K562 (cell line): ENCODE results near the gene CEP131. TPM values are rescaled to one million over a fixed set of nuclear protein-coding genes. Genes with fewer than 3 reads are reported as not detected.
A peak's percentile ranks its signal among the peaks of the same experiment; 100 is the strongest.

ENCODE experiments used
- ATAC-seq: fragments of 200-7000 bp; cut with Tn5 transposase; 3 replicates; pipeline ENCODE4 v1.9.1; 2020; ENCODE audit warnings: moderate library complexity
- BruUV-seq: library from RNA; stranded (reverse); fragments of 400-500 nt; replicated peaks from 2 replicates; lab custom pipeline; 2021; lab: Mats Ljungman, UMichigan
- CTCF ChIA-PET: fragments of 300-600 bp; formaldehyde crosslinking; extraction: SDS; loops from one replicate; lab custom pipeline; 2021; ENCODE audit warnings: low intra/inter-chr PET ratio; lab: Yijun Ruan, JAX
- POLR2A ChIA-PET: fragments of 300-600, 350-650 bp; sonication (Branson Sonifier 250); formaldehyde crosslinking; extraction: SDS; loops from one replicate; lab custom pipeline; 2021; ENCODE audit warnings: antibody characterized with exemption, inconsistent platforms; lab: Yijun Ruan, JAX
- DNase-seq, 4 experiments: peaks; one replicate each; pipeline versions ENCODE4 v3.0.0 to v3.0.0-alpha.2; 2011 to 2018; ENCODE audit warnings: low spot score in 3 of 4, mixed read lengths in 3 of 4; ENCODE audit errors: extremely low read depth in 1 of 4
- FAIRE-seq: peaks from 2 replicates; lab custom pipeline; 2011; peaks lifted over from hg19 to GRCh38; lab: Jason Lieb, UNC
- H2AFZ ChIP-seq: 2 replicates; pipeline ENCODE4 v1.6.0; 2011; ENCODE audit warnings: low read depth, low read length, control low read depth, inconsistent platforms
- H3K27ac ChIP-seq: fragments of 200-600 bp; 3 replicates; pipeline ENCODE4 v1.8.0; 2011; ENCODE audit warnings: low read depth, mild to moderate bottlenecking, control low read depth, inconsistent platforms, low read length, moderate library complexity, mixed read lengths; ENCODE audit errors: extremely low read depth
- H3K27me3 ChIP-seq, 2 experiments: fragments of 300-600 bp in 1 of 2; 2 replicates in 1 of 2; 3 replicates in 1 of 2; pipeline versions ENCODE4 v1.6.0 to v1.8.0; 2011; ENCODE audit warnings: inconsistent platforms in 2 of 2, low read length in 2 of 2, mild to moderate bottlenecking in 1 of 2, mixed read lengths in 1 of 2, moderate library complexity in 1 of 2; ENCODE audit not compliant: control insufficient read depth in 2 of 2, insufficient read depth in 2 of 2
- H3K36me3 ChIP-seq: fragments of 300-600 bp; 3 replicates; pipeline ENCODE4 v1.8.0; 2011; ENCODE audit warnings: mild to moderate bottlenecking, low read length, inconsistent platforms; ENCODE audit not compliant: control insufficient read depth, insufficient read depth
- H3K4me1 ChIP-seq, 2 experiments: fragments of 200-600 bp in 1 of 2; replicated peaks in 1 of 2; 2 replicates in 1 of 2; 3 replicates in 1 of 2; pipeline versions ENCODE4 v1.5.1 to v1.8.0; 2011; ENCODE audit warnings: inconsistent platforms in 2 of 2, low read length in 2 of 2, mild to moderate bottlenecking in 1 of 2, mixed read lengths in 1 of 2, moderate library complexity in 1 of 2; ENCODE audit not compliant: control insufficient read depth in 2 of 2, insufficient read depth in 2 of 2
- H3K4me2 ChIP-seq: 2 replicates; pipeline ENCODE4 v1.6.1; 2011; ENCODE audit warnings: low read length, control low read depth, inconsistent platforms, mixed read lengths; ENCODE audit not compliant: insufficient read depth
- H3K4me3 ChIP-seq: fragments of 200-600 bp; sonication (generic), shearing (Covaris generic); 2 replicates; pipeline ENCODE4 v1.5.1; 2016; ENCODE audit warnings: control low read depth, inconsistent platforms
- H3K79me2 ChIP-seq: fragments of 200-600 bp; 3 replicates; pipeline ENCODE4 v1.8.0; 2011; ENCODE audit warnings: low read length, inconsistent platforms; ENCODE audit not compliant: control insufficient read depth, insufficient read depth
- H3K9ac ChIP-seq, 2 experiments: 2 replicates each; pipeline versions ENCODE4 v1.6.0 to v1.6.1; 2011; ENCODE audit warnings: low read depth in 2 of 2, low read length in 2 of 2, control low read depth in 1 of 2, inconsistent platforms in 1 of 2, mild to moderate bottlenecking in 1 of 2, mixed read lengths in 1 of 2; ENCODE audit not compliant: insufficient read depth in 1 of 2
- H3K9me1 ChIP-seq: one replicate; pipeline ENCODE4 v1.6.0; 2011; ENCODE audit warnings: inconsistent platforms, mild to moderate bottlenecking, low read length, moderate library complexity; ENCODE audit not compliant: control insufficient read depth, insufficient read depth
- H3K9me3 ChIP-seq: replicated peaks from 2 replicates; pipeline ENCODE4 v1.5.1; 2011; ENCODE audit warnings: low read depth, low read length, inconsistent platforms; ENCODE audit not compliant: control insufficient read depth, insufficient read depth
- H4K20me1 ChIP-seq: replicated peaks from 2 replicates; pipeline ENCODE4 v1.6.1; 2011; ENCODE audit warnings: low read length, inconsistent platforms, mixed read lengths; ENCODE audit not compliant: control insufficient read depth, insufficient read depth
- EGR1 ChIP-seq: fragments of 450-650 bp; conservative IDR thresholded peaks from 2 replicates; pipeline ENCODE4 v1.6.1; 2017; ENCODE audit warnings: mild to moderate bottlenecking
- MBD2 ChIP-seq: sonication (generic); IDR thresholded peaks from 2 replicates; pipeline ENCODE4 v1.6.1; 2016; ENCODE audit warnings: low read depth, borderline replicate concordance
- POLR2G ChIP-seq: fragments of 200-400 bp; formaldehyde crosslinking; IDR thresholded peaks from 2 replicates; pipeline ENCODE4 v1.6.1; 2017; ENCODE audit warnings: low read depth, mild to moderate bottlenecking, antibody characterized with exemption, low read length, moderate library complexity
- ZNF79 ChIP-seq: fragments of 250-450 bp; sonication (Bioruptor Pico); IDR thresholded peaks from 2 replicates; pipeline ENCODE4 v1.4.0; 2020; ENCODE audit warnings: low read depth, mild to moderate bottlenecking, moderate library complexity
- WGBS: fragments of 100-300 bp; shearing (Covaris generic); methylation state at CpG from one replicate; pipeline ENCODE4 v1.1.6; 2016; ENCODE audit warnings: low coverage, mixed read lengths; ENCODE audit not compliant: insufficient coverage; ENCODE audit errors: missing lambda C conversion rate; 5-methylcytosine and 5-hydroxymethylcytosine counted together
- in situ Hi-C: fragments of 300-500 bp; cut with MboI; formaldehyde crosslinking; loops from 4 replicates; pipeline ENCODE4 v1.15.0; 2018; ENCODE audit warnings: inconsistent platforms, mixed read lengths
- intact Hi-C: fragments of 100-400 bp; cut with micrococcal nuclease; formaldehyde crosslinking; loops from 2 replicates; pipeline ENCODE4 v1.14.2; 2022
- polyA plus RNA-seq, 8 experiments: library from polyadenylated mRNA; depleted of rRNA in 4 of 8; stranded (reverse) in 5 of 8; unstranded in 3 of 8; fragments of >200 nt; fragmentation: Nextera tagmentation in 2 of 8; fragmentation: Illumina TruSeq in 1 of 8; extraction: Ambion mirVana in 2 of 8; extraction: Trizol in 1 of 8; gene quantifications; 2 replicates each; pipeline versions ENCODE4 v1.2.1 to v1.2.3, GENCODE V29; 2011 to 2014; ENCODE audit warnings: inconsistent platforms in 1 of 8, missing spikeins in 1 of 8
- total RNA-seq, 7 experiments: library from RNA; depleted of rRNA in 6 of 7; stranded (reverse); fragments of >200 nt in 6 of 7; fragmentation: Illumina TruSeq in 2 of 7; extraction: Trizol in 2 of 7; gene quantifications; 2 replicates each; pipeline versions ENCODE4 v1.2.1 to v1.2.3, GENCODE V29; 2011 to 2021; ENCODE audit warnings: low replicate concordance in 1 of 7
- TF ChIP-seq, protein P1 (sequence below): fragments of 200-800 bp; sonication (Bioruptor generic); IDR thresholded peaks from 2 replicates; pipeline ENCODE4 v1.6.1; 2016; ENCODE audit warnings: missing genetic modification characterization, missing compliant biosample characterization
- TF ChIP-seq, protein P2 (sequence below): sonication (generic); formaldehyde crosslinking; IDR thresholded peaks from 2 replicates; pipeline ENCODE4 v1.8.0; 2023; ENCODE audit warnings: mild to moderate bottlenecking, missing genetic modification reagents
- TF ChIP-seq, protein P3 (sequence below): fragments of 450-650 bp; IDR thresholded peaks from 2 replicates; pipeline ENCODE4 v1.6.1; 2017; ENCODE audit warnings: antibody characterized with exemption, mild to moderate bottlenecking

CEP131 gene
- total and polyA plus RNA-seq, 9 of the 15 experiments (the other 6 are each of a cell fraction or from before 2014, with no cell fraction given), result 0.24 to 21.2 (median 2.3) TPM

DNA sequence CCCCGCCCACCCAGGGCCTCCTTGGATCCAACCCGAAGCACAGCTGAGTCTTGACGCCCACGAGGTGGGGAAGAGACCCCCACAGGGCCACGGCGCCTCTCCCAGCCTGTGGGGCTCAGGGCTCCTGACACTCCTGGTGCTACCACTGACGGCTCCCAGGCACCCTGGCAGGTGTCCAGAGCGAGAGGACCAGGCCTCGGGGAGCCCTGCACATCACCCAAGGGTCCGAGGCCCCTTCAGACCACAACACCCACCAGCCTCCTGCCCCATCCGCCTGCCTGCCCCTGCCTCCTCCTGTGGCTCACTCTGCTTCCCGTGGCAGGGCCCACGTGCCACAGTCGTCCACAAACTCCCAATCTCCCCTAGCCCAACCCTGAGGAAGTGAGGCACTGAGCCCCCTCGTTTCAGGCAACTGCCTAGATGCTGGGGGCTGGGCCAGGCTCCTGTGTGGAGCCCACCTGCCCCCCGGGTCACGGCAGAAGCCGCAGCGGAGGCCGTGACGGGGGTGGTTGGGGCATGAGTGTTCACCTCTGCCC, 28.5 kb downstream of the CEP131 start (continued):
- TF ChIP-seq, protein P1, sequence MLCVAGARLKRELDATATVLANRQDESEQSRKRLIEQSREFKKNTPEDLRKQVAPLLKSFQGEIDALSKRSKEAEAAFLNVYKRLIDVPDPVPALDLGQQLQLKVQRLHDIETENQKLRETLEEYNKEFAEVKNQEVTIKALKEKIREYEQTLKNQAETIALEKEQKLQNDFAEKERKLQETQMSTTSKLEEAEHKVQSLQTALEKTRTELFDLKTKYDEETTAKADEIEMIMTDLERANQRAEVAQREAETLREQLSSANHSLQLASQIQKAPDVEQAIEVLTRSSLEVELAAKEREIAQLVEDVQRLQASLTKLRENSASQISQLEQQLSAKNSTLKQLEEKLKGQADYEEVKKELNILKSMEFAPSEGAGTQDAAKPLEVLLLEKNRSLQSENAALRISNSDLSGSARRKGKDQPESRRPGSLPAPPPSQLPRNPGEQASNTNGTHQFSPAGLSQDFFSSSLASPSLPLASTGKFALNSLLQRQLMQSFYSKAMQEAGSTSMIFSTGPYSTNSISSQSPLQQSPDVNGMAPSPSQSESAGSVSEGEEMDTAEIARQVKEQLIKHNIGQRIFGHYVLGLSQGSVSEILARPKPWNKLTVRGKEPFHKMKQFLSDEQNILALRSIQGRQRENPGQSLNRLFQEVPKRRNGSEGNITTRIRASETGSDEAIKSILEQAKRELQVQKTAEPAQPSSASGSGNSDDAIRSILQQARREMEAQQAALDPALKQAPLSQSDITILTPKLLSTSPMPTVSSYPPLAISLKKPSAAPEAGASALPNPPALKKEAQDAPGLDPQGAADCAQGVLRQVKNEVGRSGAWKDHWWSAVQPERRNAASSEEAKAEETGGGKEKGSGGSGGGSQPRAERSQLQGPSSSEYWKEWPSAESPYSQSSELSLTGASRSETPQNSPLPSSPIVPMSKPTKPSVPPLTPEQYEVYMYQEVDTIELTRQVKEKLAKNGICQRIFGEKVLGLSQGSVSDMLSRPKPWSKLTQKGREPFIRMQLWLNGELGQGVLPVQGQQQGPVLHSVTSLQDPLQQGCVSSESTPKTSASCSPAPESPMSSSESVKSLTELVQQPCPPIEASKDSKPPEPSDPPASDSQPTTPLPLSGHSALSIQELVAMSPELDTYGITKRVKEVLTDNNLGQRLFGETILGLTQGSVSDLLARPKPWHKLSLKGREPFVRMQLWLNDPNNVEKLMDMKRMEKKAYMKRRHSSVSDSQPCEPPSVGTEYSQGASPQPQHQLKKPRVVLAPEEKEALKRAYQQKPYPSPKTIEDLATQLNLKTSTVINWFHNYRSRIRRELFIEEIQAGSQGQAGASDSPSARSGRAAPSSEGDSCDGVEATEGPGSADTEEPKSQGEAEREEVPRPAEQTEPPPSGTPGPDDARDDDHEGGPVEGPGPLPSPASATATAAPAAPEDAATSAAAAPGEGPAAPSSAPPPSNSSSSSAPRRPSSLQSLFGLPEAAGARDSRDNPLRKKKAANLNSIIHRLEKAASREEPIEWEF (CRISPR knock-in tag), result no peak
- TF ChIP-seq, all 486 proteins: peak for 5

DNA sequence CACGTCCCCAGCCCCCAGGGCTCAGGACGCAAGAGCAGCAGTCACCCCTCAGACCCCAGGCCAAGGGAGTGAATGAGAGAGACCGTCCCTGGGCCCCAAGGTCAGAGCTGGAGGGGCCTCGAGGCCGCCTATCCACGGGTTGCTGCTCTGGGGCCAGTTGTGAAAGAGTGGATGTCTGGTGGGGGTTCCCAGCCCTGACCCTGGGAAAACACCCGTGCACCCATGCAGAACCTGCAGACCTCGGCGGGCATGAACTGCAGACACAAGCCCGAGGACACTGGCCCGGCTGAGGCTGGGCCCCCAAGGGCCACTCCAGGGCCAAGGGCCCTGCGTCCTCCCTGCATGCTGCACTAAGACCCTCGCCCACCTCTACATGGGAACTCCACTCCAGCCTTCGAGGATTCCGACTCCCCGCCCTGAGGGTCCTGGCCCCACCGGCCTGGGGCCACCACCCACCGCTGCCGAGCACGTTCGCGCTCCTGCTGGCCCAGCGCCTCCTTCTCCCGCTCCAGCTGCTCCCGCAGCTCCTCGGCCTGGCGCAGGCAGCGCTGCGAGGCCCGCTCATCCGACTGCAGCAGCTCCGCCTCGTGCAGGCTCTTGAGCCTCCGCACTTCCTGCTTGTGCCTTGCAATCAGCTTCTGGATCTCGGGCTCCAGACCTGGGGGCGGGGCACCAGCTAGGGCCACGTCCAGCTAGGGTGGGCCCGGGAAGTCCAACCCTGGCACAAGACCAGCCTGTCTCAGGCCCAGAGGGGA, 29.1 kb downstream of the CEP131 start:
- DNase-seq, result peak; percentile 65 to 77 (median 70)
- Histone ChIP-seq H3K79me2 (no peaks in the 10 kb centered on the region), H3K27me3 (no peaks in the 10 kb centered on the region), H3K9ac (peak overlapping the region in 1 of 2 experiments; percentile 80; a peak in 2 of 4 replicates), H3K9me1 (no peaks in the 10 kb centered on the region), H3K9me3 (no peaks in the 10 kb centered on the region), H3K4me2 (no peak overlapping the region), H4K20me1 (no peaks in the 10 kb centered on the region), H2AFZ (peak overlapping the region; percentile 63; the same call in 1 of the 2 replicates), H3K4me1 (peaks cover 10 to 73% of the 10 kb centered on the region in 2 experiments), H3K27ac (peak overlapping the region; percentile 56; the same call in 1 of the 3 replicates), H3K36me3 (peaks cover 2% of the 10 kb centered on the region; the same call in 1 of the 3 replicates), H3K4me3 (no peak overlapping the region)
- POLR2A ChIA-PET, result no interaction called here
- BruUV-seq, result no TSS peak
- FAIRE-seq, result no peak
- intact Hi-C loops, result no loop called here
- CTCF ChIA-PET, result no interaction called here
- 60% methylated on average over 27 of the region's 38 CpGs for WGBS
- in situ Hi-C loops, result no loop called here
- peak; percentile 83 for ATAC-seq
- peak; percentile 79 for TF ChIP-seq POLR2G
- no peak for TF ChIP-seq MBD2
- 0 out of 2 replicates have a peak, but pooled peaks have one; percentile 44 for TF ChIP-seq ZNF79
- TF ChIP-seq, protein P2, sequence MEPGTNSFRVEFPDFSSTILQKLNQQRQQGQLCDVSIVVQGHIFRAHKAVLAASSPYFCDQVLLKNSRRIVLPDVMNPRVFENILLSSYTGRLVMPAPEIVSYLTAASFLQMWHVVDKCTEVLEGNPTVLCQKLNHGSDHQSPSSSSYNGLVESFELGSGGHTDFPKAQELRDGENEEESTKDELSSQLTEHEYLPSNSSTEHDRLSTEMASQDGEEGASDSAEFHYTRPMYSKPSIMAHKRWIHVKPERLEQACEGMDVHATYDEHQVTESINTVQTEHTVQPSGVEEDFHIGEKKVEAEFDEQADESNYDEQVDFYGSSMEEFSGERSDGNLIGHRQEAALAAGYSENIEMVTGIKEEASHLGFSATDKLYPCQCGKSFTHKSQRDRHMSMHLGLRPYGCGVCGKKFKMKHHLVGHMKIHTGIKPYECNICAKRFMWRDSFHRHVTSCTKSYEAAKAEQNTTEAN (CRISPR knock-in tag), result peak; percentile 43; the same call in 1 of the 2 replicates
- TF ChIP-seq, protein P3, sequence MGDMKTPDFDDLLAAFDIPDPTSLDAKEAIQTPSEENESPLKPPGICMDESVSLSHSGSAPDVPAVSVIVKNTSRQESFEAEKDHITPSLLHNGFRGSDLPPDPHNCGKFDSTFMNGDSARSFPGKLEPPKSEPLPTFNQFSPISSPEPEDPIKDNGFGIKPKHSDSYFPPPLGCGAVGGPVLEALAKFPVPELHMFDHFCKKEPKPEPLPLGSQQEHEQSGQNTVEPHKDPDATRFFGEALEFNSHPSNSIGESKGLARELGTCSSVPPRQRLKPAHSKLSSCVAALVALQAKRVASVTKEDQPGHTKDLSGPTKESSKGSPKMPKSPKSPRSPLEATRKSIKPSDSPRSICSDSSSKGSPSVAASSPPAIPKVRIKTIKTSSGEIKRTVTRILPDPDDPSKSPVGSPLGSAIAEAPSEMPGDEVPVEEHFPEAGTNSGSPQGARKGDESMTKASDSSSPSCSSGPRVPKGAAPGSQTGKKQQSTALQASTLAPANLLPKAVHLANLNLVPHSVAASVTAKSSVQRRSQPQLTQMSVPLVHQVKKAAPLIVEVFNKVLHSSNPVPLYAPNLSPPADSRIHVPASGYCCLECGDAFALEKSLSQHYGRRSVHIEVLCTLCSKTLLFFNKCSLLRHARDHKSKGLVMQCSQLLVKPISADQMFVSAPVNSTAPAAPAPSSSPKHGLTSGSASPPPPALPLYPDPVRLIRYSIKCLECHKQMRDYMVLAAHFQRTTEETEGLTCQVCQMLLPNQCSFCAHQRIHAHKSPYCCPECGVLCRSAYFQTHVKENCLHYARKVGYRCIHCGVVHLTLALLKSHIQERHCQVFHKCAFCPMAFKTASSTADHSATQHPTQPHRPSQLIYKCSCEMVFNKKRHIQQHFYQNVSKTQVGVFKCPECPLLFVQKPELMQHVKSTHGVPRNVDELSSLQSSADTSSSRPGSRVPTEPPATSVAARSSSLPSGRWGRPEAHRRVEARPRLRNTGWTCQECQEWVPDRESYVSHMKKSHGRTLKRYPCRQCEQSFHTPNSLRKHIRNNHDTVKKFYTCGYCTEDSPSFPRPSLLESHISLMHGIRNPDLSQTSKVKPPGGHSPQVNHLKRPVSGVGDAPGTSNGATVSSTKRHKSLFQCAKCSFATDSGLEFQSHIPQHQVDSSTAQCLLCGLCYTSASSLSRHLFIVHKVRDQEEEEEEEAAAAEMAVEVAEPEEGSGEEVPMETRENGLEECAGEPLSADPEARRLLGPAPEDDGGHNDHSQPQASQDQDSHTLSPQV, result peak; percentile 74
- TF ChIP-seq EGR1, result peak; percentile 10; the same call in 1 of the 2 replicates
